Duodenal mucosa (tissue), 2 donors: ENCODE measurements around the gene CASTOR1.
A peak's percentile ranks its signal among the peaks of the same experiment; 100 is the strongest.

Source experiments
- H3K27ac ChIP-seq: one replicate; pipeline ENCODE4 v1.7.0; 2013; ENCODE audit warnings: low read depth, low read length
- H3K27me3 ChIP-seq, 2 donors: one replicate each; pipeline ENCODE4 v1.7.0; 2013; ENCODE audit warnings: low read length in 2 of 2, control low read depth in 1 of 2; ENCODE audit not compliant: insufficient read depth in 2 of 2, control insufficient read depth in 1 of 2
- H3K36me3 ChIP-seq, 2 donors: one replicate each; pipeline ENCODE4 v1.7.0; 2013; ENCODE audit warnings: low read length in 2 of 2, control low read depth in 1 of 2; ENCODE audit not compliant: insufficient read depth in 2 of 2, control insufficient read depth in 1 of 2
- H3K4me1 ChIP-seq, 2 donors: one replicate each; pipeline ENCODE4 v1.7.0; 2013; ENCODE audit warnings: low read length in 2 of 2, control low read depth in 1 of 2; ENCODE audit not compliant: insufficient read depth in 2 of 2, control insufficient read depth in 1 of 2
- H3K4me3 ChIP-seq, 2 donors: one replicate each; pipeline ENCODE4 v1.7.0; 2013; ENCODE audit warnings: low read length in 2 of 2, low read depth in 1 of 2
- H3K9ac ChIP-seq, 2 donors: one replicate each; pipeline ENCODE4 v1.7.0; 2013; ENCODE audit warnings: low read length in 2 of 2, low read depth in 1 of 2
- H3K9me3 ChIP-seq, 2 donors: one replicate each; pipeline ENCODE4 v1.7.0; 2013; ENCODE audit warnings: low read length in 2 of 2, control low read depth in 1 of 2; ENCODE audit not compliant: control insufficient read depth in 1 of 2

Gene CASTOR1

GRCh38 chr22:30245985-30246813 lies 43.1 kb downstream of the CASTOR1 start, which contains the start of gene LIF:
Gene LIF (minus strand): TSS chr22:30246759. CDS start chr22:30246695, 64 bp downstream.
- Histone ChIP-seq H3K27me3 (peaks cover 0 to 4% of the 10 kb centered on the region in 2 donors), H3K9me3 (no peaks in the 10 kb centered on the region), H3K36me3 (peaks cover 0 to 26% of the 10 kb centered on the region in 2 donors), H3K9ac (peak within 1 kb of the TSS; percentile 64 to 69), H3K4me1 (peaks cover 28 to 37% of the 10 kb centered on the region in 2 donors), H3K27ac (peak within 1 kb of the TSS; percentile 72), H3K4me3 (peak within 1 kb of the TSS; percentile 72 to 73)

GRCh38 chr22:30245181-30245984 lies 43.9 kb downstream of the CASTOR1 start:
- H3K4me1 ChIP-seq = peaks cover 28 to 37% of the 10 kb centered on the region in 2 donors
- H3K9me3 ChIP-seq = no peaks in the 10 kb centered on the region
- peaks cover 0 to 24% of the 10 kb centered on the region in 2 donors for H3K36me3 ChIP-seq
- H3K4me3 ChIP-seq = peak overlapping the region; percentile 72 to 73
- peaks cover 0 to 4% of the 10 kb centered on the region in 2 donors for H3K27me3 ChIP-seq
- no peak overlapping the region for H3K27ac ChIP-seq
- H3K9ac ChIP-seq = peak overlapping the region; percentile 64 to 69

DNA sequence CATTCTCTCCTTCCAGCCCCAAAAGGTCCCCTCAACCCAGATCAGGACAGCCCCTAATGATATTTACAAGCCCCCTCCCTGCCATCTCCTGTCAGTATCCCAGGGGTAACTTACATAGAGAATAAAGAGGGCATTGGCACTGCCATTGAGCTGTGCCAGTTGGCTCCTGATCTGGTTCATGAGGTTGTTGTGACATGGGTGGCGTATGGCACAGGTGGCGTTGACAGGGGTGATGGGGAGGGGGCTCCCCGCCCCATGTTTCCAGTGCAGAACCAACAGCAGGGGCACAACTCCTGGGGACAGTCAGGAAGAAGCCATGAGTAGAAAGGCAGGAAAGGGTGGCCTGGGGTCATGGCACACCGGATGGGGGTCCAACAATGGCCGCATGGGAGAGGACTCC lies 44.7 kb downstream of the CASTOR1 start:
- peaks cover 0 to 4% of the 10 kb centered on the region in 2 donors for H3K27me3 ChIP-seq
- no peaks in the 10 kb centered on the region for H3K9me3 ChIP-seq
- peak overlapping the region in 1 of 2 donors; percentile 73 for H3K4me3 ChIP-seq
- H3K4me1 ChIP-seq = peaks cover 25 to 31% of the 10 kb centered on the region in 2 donors
- H3K27ac ChIP-seq = no peak overlapping the region
- H3K9ac ChIP-seq = no peak overlapping the region
- H3K36me3 ChIP-seq = peaks cover 0 to 24% of the 10 kb centered on the region in 2 donors

GRCh38 chr22:30244066-30244465 lies 45.2 kb downstream of the CASTOR1 start:
- Histone ChIP-seq H3K27ac (no peak overlapping the region), H3K4me1 (peaks cover 20 to 25% of the 10 kb centered on the region in 2 donors), H3K9me3 (no peaks in the 10 kb centered on the region), H3K4me3 (no peak overlapping the region), H3K36me3 (peaks cover 0 to 24% of the 10 kb centered on the region in 2 donors), H3K9ac (no peak overlapping the region), H3K27me3 (peaks cover 0 to 4% of the 10 kb centered on the region in 2 donors)

DNA sequence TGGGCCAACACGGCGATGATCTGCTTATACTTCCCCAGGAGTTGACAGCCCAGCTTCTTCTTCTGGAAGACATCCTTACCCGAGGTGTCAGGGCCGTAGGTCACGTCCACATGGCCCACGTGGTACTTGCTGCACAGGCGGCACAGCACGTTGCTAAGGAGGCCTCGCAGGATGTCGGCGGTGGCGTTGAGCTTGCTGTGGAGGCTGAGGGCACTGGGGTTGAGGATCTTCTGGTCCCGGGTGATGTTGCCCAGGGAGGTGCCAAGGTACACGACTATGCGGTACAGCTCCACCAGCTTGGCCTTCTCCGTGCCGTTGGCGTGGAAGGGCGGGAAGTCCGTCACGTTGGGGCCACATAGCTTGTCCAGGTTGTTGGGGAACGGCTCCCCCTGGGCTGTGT lies 45.6 kb downstream of the CASTOR1 start:
- no peak overlapping the region for H3K4me3 ChIP-seq
- H3K27me3 ChIP-seq = peaks cover 0 to 4% of the 10 kb centered on the region in 2 donors
- H3K4me1 ChIP-seq = peaks cover 16 to 24% of the 10 kb centered on the region in 2 donors
- no peaks in the 10 kb centered on the region for H3K9me3 ChIP-seq
- no peak overlapping the region for H3K27ac ChIP-seq
- H3K36me3 ChIP-seq = peaks cover 0 to 24% of the 10 kb centered on the region in 2 donors
- H3K9ac ChIP-seq = no peak overlapping the region

DNA sequence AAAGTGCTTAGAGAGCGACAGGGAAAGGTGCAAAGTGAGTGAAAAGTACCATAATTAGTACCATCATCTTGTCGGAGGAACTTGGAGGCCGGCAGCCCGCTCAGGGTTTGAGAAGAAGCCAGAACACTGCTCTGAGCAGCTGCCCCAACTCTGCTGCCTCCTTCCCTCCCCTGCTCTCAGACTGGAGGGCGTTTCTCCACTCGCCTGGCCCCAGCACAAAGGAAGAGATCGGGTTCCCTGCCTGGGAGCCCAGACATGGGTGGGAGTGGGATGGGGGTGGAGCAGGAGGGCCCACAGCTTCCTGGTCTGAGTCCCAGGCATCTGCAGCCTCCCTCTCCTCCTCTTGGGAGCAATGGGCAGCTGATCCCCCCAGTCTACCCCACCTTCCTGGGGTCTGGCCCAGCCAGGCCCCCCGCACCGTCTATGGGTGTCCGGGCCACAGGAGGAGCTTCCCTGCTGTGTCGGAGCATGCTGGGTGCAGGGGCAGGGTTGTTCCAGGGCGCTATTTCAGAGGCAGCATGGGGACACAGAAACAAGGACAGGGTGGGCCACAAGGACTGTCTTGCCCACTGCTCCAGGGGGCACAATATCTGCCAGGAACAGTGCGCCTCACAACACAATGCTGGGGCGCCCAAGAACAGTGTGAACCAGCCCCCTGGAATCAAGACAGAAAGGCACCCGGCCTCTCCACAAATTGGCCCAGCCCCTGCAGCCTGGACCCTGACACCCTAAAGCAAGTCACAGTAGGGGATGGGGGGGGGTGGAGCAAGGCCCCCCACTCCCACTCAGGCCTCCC lies 47.5 kb downstream of the CASTOR1 start:
- Histone ChIP-seq H3K27ac (no peak overlapping the region), H3K27me3 (peaks cover 0 to 2% of the 10 kb centered on the region in 2 donors), H3K4me1 (peaks cover 0 to 9% of the 10 kb centered on the region in 2 donors), H3K36me3 (peaks cover 0 to 24% of the 10 kb centered on the region in 2 donors), H3K9me3 (no peaks in the 10 kb centered on the region), H3K4me3 (no peak overlapping the region), H3K9ac (no peak overlapping the region)

DNA sequence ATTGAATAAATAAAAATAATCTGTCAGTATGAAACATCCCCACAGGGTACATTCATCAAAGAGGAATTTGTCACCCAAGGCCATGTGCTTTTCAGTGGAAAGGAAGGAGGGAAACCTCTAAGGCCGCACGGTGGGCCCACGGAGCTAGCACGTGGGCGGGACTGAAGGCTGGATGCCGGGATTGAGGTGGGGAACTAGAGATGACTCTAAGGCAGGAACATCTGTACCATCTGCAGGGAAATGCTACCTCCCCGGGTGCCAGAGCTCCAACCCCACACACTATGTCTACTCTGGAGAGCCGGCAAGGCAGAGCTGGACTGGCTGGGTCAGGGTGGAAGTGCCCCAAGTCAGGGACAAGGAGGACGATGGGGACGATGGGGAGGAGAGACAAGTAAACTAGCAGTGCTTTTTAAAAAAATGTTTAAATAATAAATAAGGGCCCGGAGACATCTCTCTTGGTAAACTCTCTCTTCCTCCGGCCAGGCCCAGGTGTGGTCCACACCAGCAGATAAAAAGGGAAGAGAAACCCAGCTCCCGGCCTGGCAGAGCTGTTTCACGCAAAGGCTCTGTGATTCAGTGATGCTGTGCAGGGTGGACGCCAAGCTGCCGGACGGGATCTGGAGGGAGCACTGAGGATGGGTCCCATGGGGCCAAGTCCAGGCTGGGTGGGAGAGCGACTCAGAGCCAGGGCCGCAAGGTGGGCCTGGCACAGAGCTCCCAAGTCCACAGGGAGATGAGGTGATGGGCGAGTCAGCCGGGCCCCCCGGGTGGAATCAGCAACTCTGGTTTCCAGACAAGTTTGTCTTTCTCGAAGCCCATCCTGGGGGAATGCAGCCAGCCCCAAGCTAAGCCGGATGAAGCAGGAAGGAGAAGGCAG lies 48.5 kb downstream of the CASTOR1 start:
- Histone ChIP-seq H3K27me3 (peaks cover 0 to 2% of the 10 kb centered on the region in 2 donors), H3K36me3 (peaks cover 0 to 24% of the 10 kb centered on the region in 2 donors), H3K27ac (no peak overlapping the region), H3K4me1 (peaks cover under 1 to 7% of the 10 kb centered on the region in 2 donors), H3K9ac (no peak overlapping the region), H3K9me3 (no peaks in the 10 kb centered on the region), H3K4me3 (no peak overlapping the region)

- no peak overlapping the region for H3K27ac ChIP-seq
- peaks cover 0 to 24% of the 10 kb centered on the region in 2 donors for H3K36me3 ChIP-seq
- peaks cover 11 to 13% of the 10 kb centered on the region in 2 donors for H3K4me1 ChIP-seq
Observed at GRCh38 chr22:30239488-30240405, 49.6 kb downstream of the CASTOR1 start.

More at GRCh38 chr22:30239488-30240405, 49.6 kb downstream of the CASTOR1 start:
- H3K9ac ChIP-seq = no peak overlapping the region
- H3K9me3 ChIP-seq = no peaks in the 10 kb centered on the region
- no peaks in the 10 kb centered on the region for H3K27me3 ChIP-seq
- no peak overlapping the region for H3K4me3 ChIP-seq
